Hepatocyte (in vitro differentiated cells): ENCODE results near the gene ODF2. TPM values are rescaled to one million over a fixed set of nuclear protein-coding genes. Genes with fewer than 3 reads are reported as not detected.

Source experiments
- DNase-seq: peaks from one replicate; pipeline ENCODE4 v3.0.0-alpha.2; 2016; ENCODE audit warnings: low spot score
- H2AFZ ChIP-seq: fragments of 200-600 bp; sonication (generic); 2 replicates; pipeline ENCODE4 v1.6.0; 2016; ENCODE audit warnings: antibody characterized with exemption, mild to moderate bottlenecking
- H3K27ac ChIP-seq: fragments of 200-600 bp; sonication (generic); 2 replicates; pipeline ENCODE4 v1.5.1; 2016; ENCODE audit warnings: mild to moderate bottlenecking
- H3K27me3 ChIP-seq: fragments of 200-600 bp; sonication (generic); 2 replicates; pipeline ENCODE4 v1.6.1; 2016
- H3K36me3 ChIP-seq: fragments of 200-600 bp; sonication (generic); replicated peaks from 2 replicates; pipeline ENCODE4 v1.5.1; 2016; ENCODE audit warnings: low read depth; ENCODE audit not compliant: insufficient read depth
- H3K4me1 ChIP-seq: fragments of 200-600 bp; sonication (generic); 2 replicates; pipeline ENCODE4 v1.5.1; 2016; ENCODE audit warnings: mild to moderate bottlenecking, moderate library complexity; ENCODE audit not compliant: insufficient read depth
- H3K4me2 ChIP-seq: fragments of 200-600 bp; sonication (generic); 2 replicates; pipeline ENCODE4 v1.6.0; 2016
- H3K4me3 ChIP-seq: fragments of 200-600 bp; sonication (generic); 2 replicates; pipeline ENCODE4 v1.5.1; 2016; ENCODE audit warnings: mild to moderate bottlenecking
- H3K79me2 ChIP-seq: fragments of 200-600 bp; sonication (generic); 2 replicates; pipeline ENCODE4 v1.6.0; 2017; ENCODE audit warnings: mild to moderate bottlenecking
- H3K9me2 ChIP-seq: fragments of 200-600 bp; sonication (generic); replicated peaks from 2 replicates; pipeline ENCODE4 v1.6.0; 2017; ENCODE audit warnings: mild to moderate bottlenecking; ENCODE audit not compliant: insufficient read depth
- H3K9me3 ChIP-seq: fragments of 200-600 bp; sonication (generic); 2 replicates; pipeline ENCODE4 v1.5.1; 2016; ENCODE audit warnings: low read depth, mild to moderate bottlenecking
- H4K20me1 ChIP-seq: fragments of 200-600 bp; sonication (generic); 2 replicates; pipeline ENCODE4 v1.6.0; 2016; ENCODE audit warnings: mild to moderate bottlenecking; ENCODE audit not compliant: insufficient read depth, poor library complexity, severe bottlenecking
- EZH2 ChIP-seq: fragments of 200-600 bp; sonication (generic); IDR thresholded peaks from 2 replicates; pipeline ENCODE4 v1.6.1; 2016; ENCODE audit warnings: antibody characterized with exemption, mild to moderate bottlenecking, borderline replicate concordance
- EZH2phosphoT487 ChIP-seq: fragments of 200-600 bp; sonication (generic); IDR thresholded peaks from one replicate; pipeline ENCODE4 v1.6.1; 2018; ENCODE audit warnings: antibody characterized with exemption, mild to moderate bottlenecking, low read depth, moderate library complexity; ENCODE audit not compliant: unreplicated experiment, severe bottlenecking
- WGBS: methylation state at CpG from one replicate; pipeline ENCODE4 v1.1.6; 2016; ENCODE audit warnings: low lambda C conversion rate; ENCODE audit errors: missing lambda C conversion rate; 5-methylcytosine and 5-hydroxymethylcytosine counted together
- polyA plus RNA-seq: library from polyadenylated mRNA; unstranded; fragments of >200 nt; fragmentation: Nextera tagmentation; extraction: Ambion mirVana; gene quantifications from 2 replicates; pipeline ENCODE4 v1.2.1, GENCODE V29; 2016
- total RNA-seq: library from RNA; depleted of rRNA; stranded (reverse); fragments of >200 nt; gene quantifications from 2 replicates; pipeline ENCODE4 v1.2.3, GENCODE V29; 2014
- TF ChIP-seq, protein P1 (sequence below): fragments of 200-600 bp; sonication (generic); IDR thresholded peaks from 2 replicates; pipeline ENCODE4 v1.5.1; 2016; ENCODE audit warnings: antibody characterized with exemption, mild to moderate bottlenecking; ENCODE audit not compliant: poor library complexity

The ODF2 gene
- total and polyA plus RNA-seq, 2 experiments from 2014 or later: 18.4 to 20.5 TPM

DNA sequence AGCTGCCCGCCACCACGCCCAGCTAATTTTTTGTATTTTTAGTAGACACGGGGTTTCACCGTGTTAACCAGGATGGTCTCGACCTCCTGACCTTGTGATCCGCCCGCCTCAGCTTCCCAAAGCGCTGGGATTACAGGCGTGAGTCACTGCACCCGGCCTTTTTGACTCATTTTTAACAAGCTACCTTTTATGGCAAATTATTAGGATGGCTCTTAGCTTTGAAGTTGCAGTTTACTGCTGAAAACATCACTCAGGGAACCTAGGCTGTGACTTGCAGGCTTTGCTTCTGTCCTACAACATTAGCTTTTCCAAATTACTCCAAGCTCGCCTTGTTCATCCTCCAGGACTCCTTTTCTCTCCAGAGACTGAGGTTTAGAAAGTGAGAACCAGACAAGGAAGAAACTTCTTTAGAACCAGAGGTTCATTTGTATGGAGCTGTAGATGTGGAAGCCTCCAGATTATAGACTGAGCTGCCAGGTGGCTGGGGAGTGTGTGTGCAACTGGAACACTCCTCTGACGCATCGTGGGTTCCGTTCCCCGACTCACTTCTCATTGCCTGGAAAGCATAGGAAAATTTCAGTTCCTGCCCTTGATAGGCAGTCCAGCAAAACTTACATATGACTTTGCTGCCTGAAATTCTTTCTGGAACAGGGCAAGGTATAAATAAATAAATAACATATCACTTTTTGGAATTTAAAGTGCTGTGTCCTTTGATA is 72.8 kb downstream of the ODF2 start:
- H3K9me3 ChIP-seq: no peaks in the 10 kb centered on the region
- no peaks in the 10 kb centered on the region for H3K79me2 ChIP-seq
- WGBS: 65% methylated on average over 15 of the region's 15 CpGs
- TF ChIP-seq EZH2: no peak
- TF ChIP-seq EZH2phosphoT487: no peak
- H3K4me1 ChIP-seq: no peaks in the 10 kb centered on the region
- no peak overlapping the region for H3K4me3 ChIP-seq
- H3K27ac ChIP-seq: no peak overlapping the region
- H3K9me2 ChIP-seq: no peaks in the 10 kb centered on the region
- H3K36me3 ChIP-seq: no peaks in the 10 kb centered on the region
- no peaks in the 10 kb centered on the region for H4K20me1 ChIP-seq
- DNase-seq: no peak
- H2AFZ ChIP-seq: no peak overlapping the region
- H3K4me2 ChIP-seq: no peak overlapping the region
- H3K27me3 ChIP-seq: no peaks in the 10 kb centered on the region

DNA sequence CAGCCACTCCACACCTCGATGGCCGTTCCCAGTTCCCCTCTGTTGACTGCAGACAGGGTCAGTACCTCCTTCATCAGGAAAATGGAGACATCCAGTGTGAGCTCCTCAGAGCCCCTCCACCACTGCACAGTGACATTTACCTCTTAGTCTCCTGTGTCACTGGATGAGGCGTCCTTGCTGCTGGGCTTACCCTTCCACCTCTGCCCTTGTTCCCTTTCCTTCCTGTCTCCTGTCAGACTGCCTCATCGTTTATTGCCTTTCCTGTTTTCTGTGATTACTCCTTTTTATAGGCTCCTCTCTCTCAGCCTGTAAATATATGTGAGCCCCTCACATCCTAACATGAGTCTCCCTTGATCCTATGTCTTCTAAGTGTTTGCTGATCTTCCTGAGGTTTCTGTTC is 73.4 kb downstream of the ODF2 start:
- Histone ChIP-seq H3K79me2 (no peaks in the 10 kb centered on the region), H2AFZ (no peak overlapping the region), H3K9me2 (no peaks in the 10 kb centered on the region), H3K4me3 (no peak overlapping the region), H4K20me1 (no peaks in the 10 kb centered on the region), H3K9me3 (no peaks in the 10 kb centered on the region), H3K4me1 (no peaks in the 10 kb centered on the region), H3K27me3 (no peaks in the 10 kb centered on the region), H3K4me2 (no peak overlapping the region), H3K27ac (no peak overlapping the region), H3K36me3 (no peaks in the 10 kb centered on the region)
- DNase-seq: no peak
- TF ChIP-seq EZH2 (no peak), EZH2phosphoT487 (no peak)
- TF ChIP-seq, protein P1, sequence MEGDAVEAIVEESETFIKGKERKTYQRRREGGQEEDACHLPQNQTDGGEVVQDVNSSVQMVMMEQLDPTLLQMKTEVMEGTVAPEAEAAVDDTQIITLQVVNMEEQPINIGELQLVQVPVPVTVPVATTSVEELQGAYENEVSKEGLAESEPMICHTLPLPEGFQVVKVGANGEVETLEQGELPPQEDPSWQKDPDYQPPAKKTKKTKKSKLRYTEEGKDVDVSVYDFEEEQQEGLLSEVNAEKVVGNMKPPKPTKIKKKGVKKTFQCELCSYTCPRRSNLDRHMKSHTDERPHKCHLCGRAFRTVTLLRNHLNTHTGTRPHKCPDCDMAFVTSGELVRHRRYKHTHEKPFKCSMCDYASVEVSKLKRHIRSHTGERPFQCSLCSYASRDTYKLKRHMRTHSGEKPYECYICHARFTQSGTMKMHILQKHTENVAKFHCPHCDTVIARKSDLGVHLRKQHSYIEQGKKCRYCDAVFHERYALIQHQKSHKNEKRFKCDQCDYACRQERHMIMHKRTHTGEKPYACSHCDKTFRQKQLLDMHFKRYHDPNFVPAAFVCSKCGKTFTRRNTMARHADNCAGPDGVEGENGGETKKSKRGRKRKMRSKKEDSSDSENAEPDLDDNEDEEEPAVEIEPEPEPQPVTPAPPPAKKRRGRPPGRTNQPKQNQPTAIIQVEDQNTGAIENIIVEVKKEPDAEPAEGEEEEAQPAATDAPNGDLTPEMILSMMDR: no peak
- 85% methylated on average over 4 of the region's 4 CpGs for WGBS

DNA sequence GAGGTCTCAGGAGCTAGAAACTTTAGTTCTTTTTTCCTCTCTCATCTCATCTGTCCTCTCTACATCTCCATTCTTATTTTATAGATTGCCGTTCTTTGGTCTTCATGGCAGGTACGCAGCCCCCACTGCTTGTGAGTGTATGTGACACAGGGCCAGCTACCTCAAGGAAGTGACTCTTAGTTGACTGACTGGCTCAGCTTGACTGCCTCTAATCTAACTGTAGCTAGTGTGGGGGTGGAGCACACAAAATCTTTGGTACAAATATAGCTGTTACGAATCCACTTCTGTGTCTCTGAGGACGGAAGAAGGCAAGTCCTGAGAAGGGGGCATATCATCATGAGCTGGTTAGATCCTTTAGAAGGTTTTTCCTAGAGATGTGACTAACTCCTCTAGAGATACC is 76.8 kb downstream of the ODF2 start:
- no peak for TF ChIP-seq EZH2
- TF ChIP-seq EZH2phosphoT487: no peak
- TF ChIP-seq, protein P1: no peak

DNA sequence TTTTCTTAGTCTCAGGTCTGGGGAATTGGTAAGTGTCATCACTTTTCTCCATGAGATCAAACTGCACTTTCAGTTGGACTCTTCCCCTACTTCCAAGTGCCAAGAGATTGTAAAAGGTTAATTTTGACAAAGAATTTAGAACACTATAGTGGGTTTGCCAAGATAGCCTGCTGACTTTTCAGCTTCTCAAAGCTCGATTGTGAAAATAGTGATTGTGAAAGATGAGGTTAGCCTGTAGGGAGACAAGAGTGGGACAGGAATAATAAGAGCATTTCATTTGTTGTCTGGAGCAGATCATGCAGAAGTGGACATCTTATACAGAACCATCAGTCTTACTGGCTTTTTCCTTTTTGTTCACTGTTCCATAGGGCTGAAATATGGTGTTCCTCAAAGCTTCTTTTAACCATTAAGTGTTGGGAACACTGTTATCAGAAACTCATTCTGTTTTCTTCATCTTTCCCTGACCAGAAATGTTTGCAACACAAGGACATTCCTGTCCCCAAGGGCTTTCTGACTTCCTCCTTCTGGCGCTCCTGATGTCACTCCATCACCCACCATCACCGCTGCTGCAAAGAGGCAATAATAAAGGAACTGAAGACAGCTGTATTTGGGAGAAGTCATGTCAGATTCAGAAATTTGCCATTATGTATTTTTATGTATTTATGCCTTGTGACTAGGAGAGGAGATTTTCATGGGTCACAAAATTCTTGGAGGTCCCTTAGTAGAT is 85.0 kb downstream of the ODF2 start:
- H3K9me3 ChIP-seq: no peaks in the 10 kb centered on the region
- TF ChIP-seq EZH2 (no peak), EZH2phosphoT487 (no peak)
- TF ChIP-seq, protein P1: no peak
- no peaks in the 10 kb centered on the region for H3K27me3 ChIP-seq
- no peaks in the 10 kb centered on the region for H4K20me1 ChIP-seq
- peaks cover 5% of the 10 kb centered on the region for H3K36me3 ChIP-seq
- WGBS: 88% methylated on average over 3 of the region's 3 CpGs
- no peak for DNase-seq
- no peak overlapping the region for H3K4me2 ChIP-seq
- no peaks in the 10 kb centered on the region for H3K79me2 ChIP-seq
- H3K4me3 ChIP-seq: no peak overlapping the region
- H3K4me1 ChIP-seq: no peaks in the 10 kb centered on the region
- no peak overlapping the region for H3K27ac ChIP-seq
- H2AFZ ChIP-seq: no peak overlapping the region
- no peaks in the 10 kb centered on the region for H3K9me2 ChIP-seq

More for the DNA sequence above, 76.8 kb downstream of the ODF2 start:
- no peak for DNase-seq
- Histone ChIP-seq H2AFZ (no peak overlapping the region), H3K4me3 (no peak overlapping the region), H3K9me3 (no peaks in the 10 kb centered on the region), H4K20me1 (no peaks in the 10 kb centered on the region), H3K9me2 (no peaks in the 10 kb centered on the region), H3K79me2 (no peaks in the 10 kb centered on the region), H3K4me1 (no peaks in the 10 kb centered on the region), H3K27me3 (no peaks in the 10 kb centered on the region), H3K27ac (no peak overlapping the region), H3K36me3 (peaks cover 5% of the 10 kb centered on the region), H3K4me2 (no peak overlapping the region)
- WGBS: 93% methylated on average over 4 of the region's 4 CpGs
